ENCODE data around the gene UNC80. TPM values are rescaled to one million over a fixed set of nuclear protein-coding genes. Genes with fewer than 3 reads are reported as not detected.

UNC80 gene
- polyA plus RNA-seq, 1 donor (not counting 4 experiments of a cell fraction or from before 2014, with no cell fraction given) = 0.13 TPM

DNA sequence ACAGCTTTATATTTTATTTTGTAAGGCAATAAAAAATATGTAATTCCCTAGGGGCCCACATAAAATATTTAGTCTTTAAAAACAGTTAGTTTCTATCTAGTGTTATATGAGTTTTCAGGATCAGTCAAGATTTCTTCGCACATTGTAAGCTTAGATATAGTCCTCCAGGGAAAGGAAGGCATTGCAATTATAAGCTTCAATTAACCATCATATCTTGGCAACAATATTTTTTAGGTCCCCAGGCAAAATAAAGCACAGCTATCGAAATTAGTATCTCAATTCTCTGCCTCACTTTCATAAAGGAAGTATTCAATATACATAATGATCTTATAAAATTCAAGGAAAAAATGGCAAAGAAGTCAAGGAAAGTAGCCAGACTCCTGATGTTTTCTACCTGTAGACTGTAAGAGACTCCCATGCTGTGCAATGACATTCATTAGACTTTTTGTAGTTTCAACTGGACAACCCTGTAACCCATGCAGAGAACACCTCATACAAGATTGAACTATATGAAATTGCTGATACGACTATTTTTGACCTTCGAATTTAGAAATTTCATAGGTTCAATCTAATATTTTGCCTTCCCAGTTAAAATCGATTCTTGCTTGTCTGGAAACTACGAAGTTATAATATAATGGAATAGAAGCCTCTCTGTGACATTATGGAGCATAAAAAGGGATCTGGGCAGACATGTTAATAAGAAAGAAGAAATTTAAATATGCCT is 96.8 kb downstream of the UNC80 start:
- FAIRE-seq = no peak
- no peak for DNase-seq (ENCODE audit: low read depth, low spot score)
- no peaks in the 10 kb centered on the region for H4K20me1 ChIP-seq (ENCODE audit: control insufficient read depth, extremely low read depth, insufficient read depth, low read length)
- H3K27me3 ChIP-seq (ENCODE audit: control insufficient read depth, extremely low read depth, insufficient read depth, low read length) = no peaks in the 10 kb centered on the region
- no peaks in the 10 kb centered on the region for H3K9me3 ChIP-seq (ENCODE audit: control insufficient read depth, low read depth, low read length)
- no peaks in the 10 kb centered on the region for H3K36me3 ChIP-seq (ENCODE audit: control insufficient read depth in 2 of 2, extremely low read depth in 1 of 2, insufficient read depth in 2 of 2, low read length in 2 of 2)
- H3K4me1 ChIP-seq (ENCODE audit: control insufficient read depth, extremely low read depth, insufficient read depth, low read length) = no peaks in the 10 kb centered on the region
- H3K4me3 ChIP-seq (ENCODE audit: control insufficient read depth in 2 of 3, extremely low read depth in 1 of 3, insufficient read depth in 2 of 3, low read depth in 1 of 3, low read length in 3 of 3) = no peak overlapping the region
- dilution Hi-C loops (cut with MboI; ENCODE audit: extremely low pct_ligation_motif_present, low sequenced_read_pairs) = no loop called here
- no peaks in the 10 kb centered on the region for H3K79me2 ChIP-seq (ENCODE audit: control insufficient read depth, insufficient read depth, low read length)
- H3K9ac ChIP-seq (ENCODE audit: control insufficient read depth, extremely low read depth, insufficient read depth, low read length) = no peak overlapping the region
- no peak overlapping the region for H2AFZ ChIP-seq (ENCODE audit: control insufficient read depth, low read length)
- no peaks in the 10 kb centered on the region for H3K9me1 ChIP-seq (ENCODE audit: control insufficient read depth, extremely low read depth, insufficient read depth, low read length)
- no peak overlapping the region for H3K27ac ChIP-seq (ENCODE audit: control insufficient read depth, insufficient read depth, low read length)
- no peak overlapping the region for H3K4me2 ChIP-seq (ENCODE audit: control insufficient read depth, extremely low read depth, insufficient read depth, low read depth, low read length)
- no peak for TF ChIP-seq CTCF (optimal IDR thresholded peaks at IDR 0.05 in 1 of 3, IDR thresholded peaks at IDR 0.05 in 1 of 3, conservative IDR thresholded peaks at IDR 0.05 in 1 of 3; ENCODE audit: extremely low read depth in 1 of 3, insufficient read depth in 2 of 3, low read length in 3 of 3)
- TF ChIP-seq EZH2 (IDR thresholded peaks at IDR 0.05; ENCODE audit: low read length) = no peak

- H3K36me3 ChIP-seq (ENCODE audit: control insufficient read depth in 2 of 2, extremely low read depth in 1 of 2, insufficient read depth in 2 of 2, low read length in 2 of 2) = no peaks in the 10 kb centered on the region
- H2AFZ ChIP-seq (ENCODE audit: control insufficient read depth, low read length) = no peak overlapping the region
- no peak for DNase-seq (ENCODE audit: low read depth, low spot score)
- no peaks in the 10 kb centered on the region for H3K9me3 ChIP-seq (ENCODE audit: control insufficient read depth, low read depth, low read length)
- no peak overlapping the region for H3K27ac ChIP-seq (ENCODE audit: control insufficient read depth, insufficient read depth, low read length)
- H3K4me3 ChIP-seq (ENCODE audit: control insufficient read depth in 2 of 3, extremely low read depth in 1 of 3, insufficient read depth in 2 of 3, low read depth in 1 of 3, low read length in 3 of 3) = no peak overlapping the region
- H3K4me2 ChIP-seq (ENCODE audit: control insufficient read depth, extremely low read depth, insufficient read depth, low read depth, low read length) = no peak overlapping the region
- H3K4me1 ChIP-seq (ENCODE audit: control insufficient read depth, extremely low read depth, insufficient read depth, low read length) = peaks cover 2% of the 10 kb centered on the region
- FAIRE-seq = no peak
- dilution Hi-C loops (cut with MboI; ENCODE audit: extremely low pct_ligation_motif_present, low sequenced_read_pairs) = no loop called here
- no peaks in the 10 kb centered on the region for H3K27me3 ChIP-seq (ENCODE audit: control insufficient read depth, extremely low read depth, insufficient read depth, low read length)
- H3K9ac ChIP-seq (ENCODE audit: control insufficient read depth, extremely low read depth, insufficient read depth, low read length) = no peak overlapping the region
- H3K9me1 ChIP-seq (ENCODE audit: control insufficient read depth, extremely low read depth, insufficient read depth, low read length) = no peaks in the 10 kb centered on the region
- TF ChIP-seq CTCF (optimal IDR thresholded peaks at IDR 0.05 in 1 of 3, IDR thresholded peaks at IDR 0.05 in 1 of 3, conservative IDR thresholded peaks at IDR 0.05 in 1 of 3; ENCODE audit: extremely low read depth in 1 of 3, insufficient read depth in 2 of 3, low read length in 3 of 3) = no peak
- TF ChIP-seq EZH2 (IDR thresholded peaks at IDR 0.05; ENCODE audit: low read length) = no peak
- H3K79me2 ChIP-seq (ENCODE audit: control insufficient read depth, insufficient read depth, low read length) = no peaks in the 10 kb centered on the region
- no peaks in the 10 kb centered on the region for H4K20me1 ChIP-seq (ENCODE audit: control insufficient read depth, extremely low read depth, insufficient read depth, low read length)
These were observed 98.4 kb downstream of the UNC80 start for GRCh38 chr2:209870067-209870466.

Data from keratinocyte (primary cell).